HG03378 (cell line): Measurements from ENCODE around the gene SLC25A21.

Experiments
- ATAC-seq: cut with Tn5 transposase; IDR thresholded peaks from one replicate; pipeline ENCODE4 v1.9.1; 2021; ENCODE audit warnings: mild to moderate bottlenecking, moderate library complexity; ENCODE audit not compliant: unreplicated experiment

SLC25A21 gene

GRCh38 chr14:36657399-36658122 is 514.8 kb downstream of the SLC25A21 start:
- ATAC-seq = no peak

GRCh38 chr14:36656687-36657398 is 515.6 kb downstream of the SLC25A21 start:
- ATAC-seq = no peak

GRCh38 chr14:36655963-36656686 is 516.3 kb downstream of the SLC25A21 start:
- no peak for ATAC-seq

GRCh38 chr14:36655571-36655962 is 516.8 kb downstream of the SLC25A21 start:
- ATAC-seq = no peak

- no peak for ATAC-seq
Measured at GRCh38 chr14:36654794-36655381, 517.5 kb downstream of the SLC25A21 start.

GRCh38 chr14:36653962-36654793 is 518.2 kb downstream of the SLC25A21 start:
- ATAC-seq = no peak

- no peak for ATAC-seq
Measured at GRCh38 chr14:36653413-36653812, 519.0 kb downstream of the SLC25A21 start.

GRCh38 chr14:36652542-36653201 is 519.7 kb downstream of the SLC25A21 start:
- no peak for ATAC-seq

- ATAC-seq = no peak
Measured at GRCh38 chr14:36649872-36650650, 522.3 kb downstream of the SLC25A21 start.

- ATAC-seq = no peak
Measured at GRCh38 chr14:36647824-36648753, 524.3 kb downstream of the SLC25A21 start.

- ATAC-seq = no peak
Measured at GRCh38 chr14:36647417-36647823, 525.0 kb downstream of the SLC25A21 start.

GRCh38 chr14:36646664-36647416 is 525.6 kb downstream of the SLC25A21 start:
- ATAC-seq = no peak

GRCh38 chr14:36633580-36633979 is 538.8 kb downstream of the SLC25A21 start:
- ATAC-seq = no peak
